A549 (cell line): ENCODE data around the gene CD55.

Experiments used
- CTCF ChIP-seq: fragments of >200 bp; sonication (Bioruptor Twin); formaldehyde crosslinking; IDR thresholded peaks from 3 replicates; pipeline ENCODE4 v1.5.1; 2016
- EP300 ChIP-seq, 2 experiments: fragments of >200 bp; sonication (Bioruptor Twin); formaldehyde crosslinking; IDR thresholded peaks; 2 replicates in 1 of 2; 3 replicates in 1 of 2; pipeline ENCODE4 v1.6.1; 2016 to 2017
- ESRRA ChIP-seq: fragments of 150-350 bp; IDR thresholded peaks from 2 replicates; pipeline ENCODE4 v1.6.1; 2014; ENCODE audit warnings: mild to moderate bottlenecking, low read length, borderline replicate concordance
- HDAC2 ChIP-seq: fragments of 200-600 bp; sonication (generic); IDR thresholded peaks from 2 replicates; pipeline ENCODE4 v1.6.1; 2016
- MAFK ChIP-seq: fragments of 450-650 bp; IDR thresholded peaks from 2 replicates; pipeline ENCODE4 v1.6.1; 2014; ENCODE audit not compliant: partially characterized antibody
- MYC ChIP-seq: IDR thresholded peaks from 2 replicates; pipeline ENCODE4 v1.6.1; 2012; ENCODE audit warnings: mild to moderate bottlenecking, inconsistent platforms, low read length, improper control_type of control experiment, borderline replicate concordance
- POLR2A ChIP-seq: IDR thresholded peaks from 2 replicates; pipeline ENCODE4 v1.6.1; 2012; ENCODE audit warnings: mild to moderate bottlenecking, low read length

- TF ChIP-seq MYC (no peak), EP300 (IDR thresholded peaks at IDR 0.05) (no peak), ESRRA (no peak), POLR2A (no peak), CTCF (no peak), HDAC2 (no peak), MAFK (no peak)
Measured at GRCh38 chr1:207284209-207284897, 37.1 kb upstream of the CD55 start.
